ENCODE data around the gene P2RY12.

Gene P2RY12

GRCh38 chr3:151314137-151314536, 70.4 kb downstream of the P2RY12 start:
- H3K9me2 ChIP-seq (replicated peaks; ENCODE audit: low read depth, low read length), result no peaks in the 10 kb centered on the region
- H3K36me3 ChIP-seq (ENCODE audit: insufficient read depth, low read length), result peaks cover 10% of the 10 kb centered on the region; the same call in 1 of the 2 replicates
- H3K9ac ChIP-seq (ENCODE audit: low read depth, low read length, poor library complexity, severe bottlenecking), result no peak overlapping the region
- no peak for TF ChIP-seq EZH2phosphoT487 (IDR thresholded peaks at IDR 0.05; ENCODE audit: borderline replicate concordance)
- TF ChIP-seq, protein P1, sequence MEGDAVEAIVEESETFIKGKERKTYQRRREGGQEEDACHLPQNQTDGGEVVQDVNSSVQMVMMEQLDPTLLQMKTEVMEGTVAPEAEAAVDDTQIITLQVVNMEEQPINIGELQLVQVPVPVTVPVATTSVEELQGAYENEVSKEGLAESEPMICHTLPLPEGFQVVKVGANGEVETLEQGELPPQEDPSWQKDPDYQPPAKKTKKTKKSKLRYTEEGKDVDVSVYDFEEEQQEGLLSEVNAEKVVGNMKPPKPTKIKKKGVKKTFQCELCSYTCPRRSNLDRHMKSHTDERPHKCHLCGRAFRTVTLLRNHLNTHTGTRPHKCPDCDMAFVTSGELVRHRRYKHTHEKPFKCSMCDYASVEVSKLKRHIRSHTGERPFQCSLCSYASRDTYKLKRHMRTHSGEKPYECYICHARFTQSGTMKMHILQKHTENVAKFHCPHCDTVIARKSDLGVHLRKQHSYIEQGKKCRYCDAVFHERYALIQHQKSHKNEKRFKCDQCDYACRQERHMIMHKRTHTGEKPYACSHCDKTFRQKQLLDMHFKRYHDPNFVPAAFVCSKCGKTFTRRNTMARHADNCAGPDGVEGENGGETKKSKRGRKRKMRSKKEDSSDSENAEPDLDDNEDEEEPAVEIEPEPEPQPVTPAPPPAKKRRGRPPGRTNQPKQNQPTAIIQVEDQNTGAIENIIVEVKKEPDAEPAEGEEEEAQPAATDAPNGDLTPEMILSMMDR (conservative IDR thresholded peaks at IDR 0.05; ENCODE audit: low read length), result no peak
- H3K79me2 ChIP-seq (ENCODE audit: insufficient read depth, low read length), result no peaks in the 10 kb centered on the region
- H2AFZ ChIP-seq (ENCODE audit: low read length), result no peak overlapping the region
- H4K20me1 ChIP-seq (ENCODE audit: insufficient read depth, low read length, poor library complexity, severe bottlenecking), result no peaks in the 10 kb centered on the region
- H3K4me1 ChIP-seq (ENCODE audit: insufficient read depth, low read length, poor library complexity, severe bottlenecking), result no peaks in the 10 kb centered on the region
- no peak overlapping the region for H3K4me3 ChIP-seq (ENCODE audit: low read length, poor library complexity, severe bottlenecking)
- no peaks in the 10 kb centered on the region for H3K9me3 ChIP-seq (ENCODE audit: insufficient read depth, low read depth, low read length)
- no peaks in the 10 kb centered on the region for H3K27me3 ChIP-seq (ENCODE audit: insufficient read depth, low read length, poor library complexity, severe bottlenecking)
- no peak overlapping the region for H3K4me2 ChIP-seq (ENCODE audit: low read depth, low read length, poor library complexity, severe bottlenecking)
- no peaks in the 10 kb centered on the region for H3F3A ChIP-seq (ENCODE audit: low read depth)

DNA sequence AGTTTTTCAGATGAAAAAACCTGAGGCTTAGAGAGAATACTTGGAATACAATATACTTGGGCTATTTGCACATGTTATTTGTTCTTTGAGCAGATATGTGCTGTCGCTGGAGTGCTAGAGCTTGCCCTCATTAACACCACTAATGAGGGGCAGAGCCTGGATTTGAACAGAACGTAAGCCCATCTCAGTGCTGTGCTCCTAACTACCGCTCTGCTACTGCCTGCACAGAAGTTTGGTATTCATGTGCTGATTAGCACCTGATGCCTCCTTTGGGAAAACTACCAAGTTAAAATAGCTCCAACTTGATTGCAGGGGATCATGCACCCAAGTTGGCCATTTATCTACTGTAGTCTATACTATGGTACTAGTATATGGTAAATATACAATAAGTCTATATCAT, 71.6 kb downstream of the P2RY12 start:
- Histone ChIP-seq H3K9ac (ENCODE audit: low read depth, low read length, poor library complexity, severe bottlenecking) (no peak overlapping the region), H3K4me3 (ENCODE audit: low read length, poor library complexity, severe bottlenecking) (no peak overlapping the region), H3K9me3 (ENCODE audit: insufficient read depth, low read depth, low read length) (no peaks in the 10 kb centered on the region), H3K27me3 (ENCODE audit: insufficient read depth, low read length, poor library complexity, severe bottlenecking) (no peaks in the 10 kb centered on the region), H3K4me1 (ENCODE audit: insufficient read depth, low read length, poor library complexity, severe bottlenecking) (no peaks in the 10 kb centered on the region), H3K36me3 (ENCODE audit: insufficient read depth, low read length) (peaks cover 10% of the 10 kb centered on the region; the same call in 1 of the 2 replicates), H3F3A (ENCODE audit: low read depth) (no peaks in the 10 kb centered on the region), H4K20me1 (ENCODE audit: insufficient read depth, low read length, poor library complexity, severe bottlenecking) (no peaks in the 10 kb centered on the region), H2AFZ (ENCODE audit: low read length) (no peak overlapping the region), H3K4me2 (ENCODE audit: low read depth, low read length, poor library complexity, severe bottlenecking) (no peak overlapping the region), H3K79me2 (ENCODE audit: insufficient read depth, low read length) (no peaks in the 10 kb centered on the region), H3K9me2 (replicated peaks; ENCODE audit: low read depth, low read length) (no peaks in the 10 kb centered on the region)
- TF ChIP-seq, protein P1 (conservative IDR thresholded peaks at IDR 0.05; ENCODE audit: low read length), result no peak
- no peak for TF ChIP-seq EZH2phosphoT487 (IDR thresholded peaks at IDR 0.05; ENCODE audit: borderline replicate concordance)

- Histone ChIP-seq H3K79me2 (ENCODE audit: insufficient read depth, low read length) (no peaks in the 10 kb centered on the region), H3K36me3 (ENCODE audit: insufficient read depth, low read length) (peaks cover 6% of the 10 kb centered on the region; the same call in 1 of the 2 replicates), H3K9ac (ENCODE audit: low read depth, low read length, poor library complexity, severe bottlenecking) (no peak overlapping the region), H3K27me3 (ENCODE audit: insufficient read depth, low read length, poor library complexity, severe bottlenecking) (no peaks in the 10 kb centered on the region), H3K9me2 (replicated peaks; ENCODE audit: low read depth, low read length) (no peaks in the 10 kb centered on the region), H4K20me1 (ENCODE audit: insufficient read depth, low read length, poor library complexity, severe bottlenecking) (no peaks in the 10 kb centered on the region), H3F3A (ENCODE audit: low read depth) (no peaks in the 10 kb centered on the region), H3K4me1 (ENCODE audit: insufficient read depth, low read length, poor library complexity, severe bottlenecking) (peaks cover 16% of the 10 kb centered on the region), H2AFZ (ENCODE audit: low read length) (no peak overlapping the region), H3K4me3 (ENCODE audit: low read length, poor library complexity, severe bottlenecking) (no peak overlapping the region), H3K4me2 (ENCODE audit: low read depth, low read length, poor library complexity, severe bottlenecking) (no peak overlapping the region), H3K9me3 (ENCODE audit: insufficient read depth, low read depth, low read length) (no peaks in the 10 kb centered on the region)
- no peak for TF ChIP-seq EZH2phosphoT487 (IDR thresholded peaks at IDR 0.05; ENCODE audit: borderline replicate concordance)
Observed at GRCh38 chr3:151309566-151309965, 75.0 kb downstream of the P2RY12 start.
